AG08395 (cell line): ENCODE data around the gene KREMEN1.

Experiments
- DNase-seq: peaks from one replicate; pipeline ENCODE4 v3.0.0; 2012; ENCODE audit warnings: mixed read lengths, low spot score

Gene KREMEN1

DNA sequence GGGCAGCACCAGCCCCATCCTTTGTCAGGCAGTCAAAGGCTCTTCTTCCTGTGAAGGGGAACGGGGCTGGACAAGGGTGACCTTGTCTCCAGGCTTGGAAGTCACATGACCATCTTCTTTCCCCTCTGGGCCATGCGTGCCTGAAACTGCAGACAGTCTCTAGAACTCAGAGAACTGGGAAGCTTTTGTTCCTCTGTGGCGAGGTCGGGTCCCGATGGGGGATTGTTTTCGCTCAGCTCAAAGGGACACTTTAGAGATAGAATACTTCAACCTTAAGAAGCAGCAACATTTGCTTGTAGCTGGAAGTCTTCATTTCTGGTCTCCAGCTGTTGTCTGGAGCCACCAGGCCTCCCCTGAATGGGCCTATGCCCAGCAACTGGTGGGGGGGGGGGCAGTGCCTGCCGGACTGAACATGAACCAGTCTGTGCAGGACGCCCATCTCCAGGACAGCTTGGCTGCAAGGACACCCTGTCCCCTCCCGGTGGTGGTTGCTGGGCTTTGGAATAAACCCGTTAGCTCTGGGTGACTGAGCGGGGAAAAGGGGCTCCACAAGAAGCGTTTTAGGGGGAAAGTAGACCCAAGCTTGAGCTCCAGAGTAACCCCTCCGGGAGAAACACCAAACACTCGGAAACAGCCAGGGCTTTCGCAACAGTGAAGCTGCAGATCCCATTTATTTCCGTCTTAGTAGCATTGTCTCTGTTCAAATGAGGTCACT, 77.2 kb downstream of the KREMEN1 start:
- DNase-seq: no peak

DNA sequence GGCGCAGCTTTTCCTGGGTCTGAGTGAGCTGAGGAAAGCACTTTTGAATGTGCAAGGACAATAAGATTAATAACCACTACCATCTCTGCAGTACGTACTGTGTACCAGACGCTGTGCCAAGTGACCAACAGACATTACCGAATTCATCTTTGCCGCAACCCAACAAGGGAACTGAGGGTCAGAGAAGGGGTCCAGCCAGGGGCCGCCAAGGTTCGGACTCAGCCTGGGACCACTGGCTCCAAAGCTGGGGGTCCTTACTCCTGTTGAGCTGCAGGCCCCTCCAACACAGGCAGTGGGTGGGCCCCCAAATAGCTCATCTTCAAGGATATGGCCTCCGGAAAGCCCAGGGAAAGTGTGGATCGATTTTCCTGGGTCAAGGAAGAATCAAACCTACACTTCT, 77.9 kb downstream of the KREMEN1 start:
- DNase-seq: no peak

DNA sequence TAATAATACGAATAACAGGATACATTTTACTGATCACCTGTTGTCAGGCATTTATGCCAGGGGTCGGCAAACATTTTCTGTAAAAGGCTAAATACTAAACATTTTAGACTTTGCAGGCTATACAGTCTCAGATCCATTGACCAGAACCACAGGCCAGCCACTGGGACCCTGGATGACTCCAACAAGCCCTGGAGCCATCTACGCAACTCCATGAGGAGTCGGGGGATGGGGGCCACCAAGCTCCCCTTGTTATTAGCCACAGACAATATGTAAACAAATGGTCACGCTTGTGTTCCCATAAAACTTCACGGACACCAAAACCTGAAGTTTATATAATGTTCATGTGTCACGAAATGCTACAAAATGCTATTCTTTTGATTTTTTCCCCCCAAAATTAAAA, 78.5 kb downstream of the KREMEN1 start:
- DNase-seq: no peak

DNA sequence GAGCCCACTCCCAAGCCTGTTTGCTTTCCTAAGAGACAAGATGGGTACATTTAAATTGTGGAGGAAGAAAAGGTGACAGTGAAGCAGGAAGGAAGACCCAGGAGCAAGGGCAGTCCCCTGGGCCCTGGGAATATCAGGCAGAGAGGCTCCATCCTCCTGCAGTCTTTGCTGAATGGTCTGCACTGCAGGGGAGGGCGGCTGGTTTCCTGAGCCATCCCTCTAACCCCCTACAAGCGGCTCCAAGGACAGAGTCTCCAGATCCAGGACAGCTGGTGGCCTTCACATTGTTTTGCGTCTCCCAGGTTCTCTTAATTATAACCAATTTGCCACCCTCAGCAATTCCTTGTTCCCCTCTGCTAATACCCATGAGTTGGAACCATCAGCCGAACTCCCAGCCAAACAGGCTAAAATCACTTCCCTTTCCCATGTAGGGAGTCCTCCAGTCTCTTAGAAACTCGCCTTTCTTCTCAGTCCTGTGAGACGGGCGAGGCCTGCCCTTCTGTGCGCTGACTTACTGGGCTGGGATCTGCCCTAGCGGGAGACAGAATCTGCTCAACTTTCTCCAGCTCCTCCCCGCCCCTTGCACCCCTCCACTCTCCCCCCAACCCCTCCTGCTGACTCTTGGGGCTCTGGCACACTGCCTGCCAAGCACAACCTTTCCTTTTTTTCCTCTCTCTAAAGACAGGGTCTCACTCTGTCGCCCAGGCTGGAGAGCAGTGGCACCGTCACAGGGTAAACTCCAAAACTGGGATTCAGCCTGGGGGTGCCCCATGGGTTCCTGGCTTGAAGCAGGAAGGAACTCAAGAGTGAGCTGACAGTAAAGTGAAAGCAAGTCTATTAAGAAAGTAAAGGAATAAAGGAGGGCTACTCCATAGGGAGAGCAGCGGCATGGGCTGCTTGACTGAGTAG, 79.5 kb downstream of the KREMEN1 start:
- DNase-seq: no peak

DNA sequence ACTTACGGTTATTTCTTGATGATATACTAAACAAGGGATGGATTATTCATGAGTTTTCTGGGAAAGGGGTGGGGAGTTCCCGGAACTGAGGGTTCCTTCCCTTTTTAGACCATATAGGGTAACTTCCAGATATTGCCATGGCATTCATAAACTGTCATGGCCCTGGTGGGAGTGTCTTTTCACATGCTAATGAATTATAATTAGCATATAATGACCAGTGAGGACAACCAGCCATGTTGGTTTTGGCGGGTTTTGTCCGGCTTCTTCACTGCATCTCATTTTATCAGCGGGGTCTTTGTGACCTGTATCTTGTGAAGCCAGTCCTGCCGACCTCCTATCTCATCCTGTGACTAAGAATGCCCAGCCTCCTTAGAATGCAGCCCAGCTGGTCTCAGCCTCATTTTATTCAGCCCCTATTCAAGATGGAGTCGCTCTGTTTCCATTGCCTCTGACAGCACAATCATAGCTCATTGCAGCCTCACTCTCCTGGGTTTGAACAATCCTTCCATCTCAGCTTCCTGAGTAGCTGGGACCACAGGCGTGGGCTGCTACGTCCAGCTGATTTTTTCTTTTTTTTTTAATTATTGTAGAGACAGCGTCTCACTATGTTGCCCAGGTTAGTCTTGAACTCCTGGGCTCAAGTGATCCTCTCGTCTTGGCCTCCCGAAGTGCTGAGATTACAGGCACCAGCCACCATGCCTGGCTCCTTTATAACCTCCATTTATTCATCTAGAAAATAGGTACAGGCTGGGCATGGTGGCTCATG, 80.3 kb downstream of the KREMEN1 start:
- DNase-seq: no peak

DNA sequence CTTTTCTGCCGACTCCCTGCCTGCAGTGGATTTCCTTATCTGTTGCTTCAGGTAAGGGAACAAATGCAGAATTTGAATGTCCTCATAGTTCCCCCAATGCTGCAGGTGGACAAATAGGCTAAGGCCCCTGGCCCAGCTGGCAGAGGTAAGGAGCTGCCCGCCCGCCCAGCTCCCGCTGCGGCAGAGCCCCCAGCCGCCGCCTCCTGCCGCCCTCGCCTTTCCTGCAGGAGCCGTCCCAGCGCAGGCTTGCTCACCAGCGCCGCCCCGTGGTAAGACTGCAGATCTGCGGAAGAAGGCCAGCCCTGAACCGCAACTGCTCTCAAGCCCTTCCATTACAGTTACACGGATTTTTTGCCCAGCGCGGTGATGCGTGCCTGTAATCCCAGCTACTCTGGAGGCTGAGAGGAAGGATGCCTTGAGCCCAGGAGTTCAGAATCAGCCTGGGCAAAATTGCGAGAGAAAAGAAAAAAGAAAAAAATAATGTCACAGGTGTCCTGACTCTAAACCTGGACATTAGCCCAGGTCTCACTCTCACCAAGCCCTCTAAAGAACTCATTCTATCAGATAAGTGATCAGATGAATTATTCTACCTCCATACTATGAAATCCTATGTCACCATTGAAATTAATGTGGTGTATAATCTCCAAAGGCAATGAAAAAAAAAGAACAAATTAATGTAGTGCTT, 81.7 kb downstream of the KREMEN1 start:
- DNase-seq: peak; percentile 83

DNA sequence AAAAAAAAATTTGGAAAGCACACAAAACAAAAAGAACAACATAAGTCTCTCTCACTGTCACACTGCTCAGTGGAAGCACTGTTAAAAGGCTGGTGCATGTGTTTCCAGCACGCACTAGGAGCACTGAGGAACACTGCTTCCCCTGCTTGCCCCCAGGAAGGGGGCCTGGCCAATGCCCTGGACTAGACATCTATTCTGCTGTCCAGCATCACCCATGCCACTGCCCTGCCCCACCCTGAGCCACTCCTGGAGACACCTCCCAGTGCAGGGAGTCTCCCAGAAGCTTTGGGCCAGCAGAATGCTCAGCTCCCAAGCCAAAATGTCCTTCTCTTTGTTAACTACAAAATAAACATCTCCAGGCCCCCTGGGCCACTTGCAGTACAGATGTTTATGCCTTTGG, 83.1 kb downstream of the KREMEN1 start:
- no peak for DNase-seq

DNA sequence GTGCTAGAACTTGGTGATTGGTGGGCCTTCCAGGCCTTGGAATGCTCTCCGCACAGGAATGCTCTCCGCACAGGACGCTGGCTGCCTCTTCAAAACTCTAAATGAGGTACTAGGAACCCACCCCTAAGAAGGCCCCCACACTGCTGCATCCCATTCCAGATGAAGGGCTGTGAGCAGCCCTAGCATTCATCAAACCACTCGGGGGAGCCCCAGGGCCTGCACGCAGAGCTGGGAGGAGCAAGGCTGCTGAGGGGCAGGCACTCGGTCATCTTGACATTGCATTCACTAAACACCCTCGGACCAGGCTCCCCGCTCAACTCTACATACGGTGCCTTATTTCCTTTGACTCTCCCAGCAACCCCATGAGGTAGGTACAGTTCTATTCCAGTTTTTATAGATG, 83.7 kb downstream of the KREMEN1 start:
- DNase-seq: peak; percentile 25

DNA sequence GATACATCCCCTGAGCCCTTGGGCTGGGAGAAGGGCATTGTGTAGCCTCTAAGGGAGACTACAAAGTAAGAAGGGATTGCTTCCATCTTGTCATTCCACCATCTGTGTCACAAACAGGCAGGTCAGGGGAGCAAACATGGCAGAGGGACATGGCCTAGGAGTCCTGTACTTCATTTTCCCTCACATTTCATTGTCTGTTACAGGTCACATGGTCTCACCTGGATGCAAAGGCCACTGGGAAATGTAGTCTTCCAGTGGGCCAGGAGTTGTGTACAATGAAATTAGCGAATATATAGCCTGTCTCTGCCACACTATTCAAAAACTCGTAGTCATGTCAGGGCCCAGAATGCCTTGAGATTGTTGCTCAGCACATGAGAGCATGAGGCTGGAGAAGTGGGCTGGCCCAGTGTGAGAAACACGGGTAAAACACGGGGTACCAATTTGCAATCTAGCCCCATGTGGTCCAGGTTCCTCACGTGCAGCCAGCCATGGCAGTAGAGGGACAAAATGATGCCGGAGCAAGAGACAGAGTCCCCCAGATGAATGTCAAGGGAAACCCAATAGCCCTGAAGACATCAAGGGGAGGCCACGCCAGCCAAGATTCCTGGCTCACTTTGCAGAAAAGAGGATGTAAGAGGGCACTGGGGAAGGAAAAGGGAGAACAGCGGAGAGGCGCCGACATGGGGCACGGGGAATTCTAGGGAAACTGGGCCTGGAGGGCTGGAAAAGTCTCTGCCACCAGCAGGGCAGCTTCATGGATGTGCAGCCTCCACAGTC, 85.1 kb downstream of the KREMEN1 start:
- DNase-seq: no peak

DNA sequence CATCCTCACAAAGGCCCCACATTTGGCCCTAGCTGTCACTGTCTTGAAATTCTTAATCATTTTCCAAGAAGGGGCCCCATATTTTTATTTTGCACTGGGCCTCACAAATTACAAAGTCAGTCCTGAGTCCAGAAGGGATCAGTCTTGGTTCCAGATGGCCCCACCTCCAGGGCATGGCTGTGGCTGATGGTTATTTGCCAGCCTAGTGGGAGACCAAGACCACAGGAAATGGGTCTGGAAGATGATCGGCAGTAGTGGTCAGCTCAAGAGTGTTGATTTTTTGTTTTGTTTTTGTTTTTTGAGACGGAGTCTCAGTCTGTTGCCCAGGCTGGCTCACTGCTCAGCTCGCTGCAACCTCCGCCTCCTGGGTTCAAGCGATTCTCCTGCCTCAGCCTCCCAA, 85.7 kb downstream of the KREMEN1 start:
- DNase-seq: no peak

DNA sequence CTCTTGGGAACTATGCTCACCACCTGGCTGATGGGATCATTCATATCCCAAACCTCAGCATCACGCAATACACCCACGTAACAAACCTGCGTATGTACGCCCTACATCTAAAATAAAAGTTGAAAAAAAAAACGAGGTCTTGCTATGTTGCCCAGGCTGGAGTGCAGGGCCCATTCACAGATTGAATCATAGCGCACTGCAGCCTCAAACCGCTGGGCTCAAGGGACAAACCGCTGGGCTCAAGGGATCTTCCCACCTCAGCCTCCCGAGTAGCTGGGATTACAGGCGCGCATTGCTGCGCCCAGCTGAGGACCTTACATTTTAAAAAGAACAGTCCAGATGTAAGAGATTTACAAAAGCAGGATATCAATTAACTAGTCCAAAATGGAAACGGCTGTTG, 91.0 kb downstream of the KREMEN1 start:
- no peak for DNase-seq

DNA sequence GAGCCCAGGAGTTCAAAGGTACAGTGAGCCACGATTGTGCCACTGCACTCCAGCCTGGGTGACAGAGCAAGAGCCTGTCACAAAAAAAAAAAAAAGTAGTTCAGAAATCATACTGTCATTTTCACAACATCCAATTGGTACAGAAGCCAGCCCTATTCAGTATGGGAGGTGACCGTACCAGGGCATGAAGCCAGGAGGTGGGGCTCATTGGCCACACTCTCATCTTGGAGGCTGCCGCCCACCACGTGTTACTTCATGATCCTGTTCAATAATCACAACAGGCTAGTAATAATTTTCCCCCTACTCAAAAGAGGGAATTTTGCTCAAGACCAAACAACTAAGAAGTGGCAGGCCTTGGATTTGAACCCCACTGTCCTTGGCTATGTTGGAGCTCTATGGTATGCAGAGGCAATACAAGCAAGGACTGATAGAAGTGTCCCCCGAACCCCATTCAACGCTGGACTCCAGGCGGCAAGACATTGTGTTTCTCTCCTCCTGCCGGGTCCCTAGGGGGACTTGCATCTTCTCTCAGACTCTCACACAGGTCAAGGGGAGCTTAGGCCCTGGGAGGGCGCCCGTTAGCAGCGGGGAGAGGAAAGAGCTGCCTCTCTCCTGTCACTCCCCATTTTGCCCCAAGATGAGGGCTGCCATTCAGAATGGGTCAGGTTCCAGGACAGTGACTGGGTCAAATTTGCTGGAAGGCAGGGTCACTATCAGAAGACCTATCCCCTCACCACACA, 92.7 kb downstream of the KREMEN1 start:
- DNase-seq: no peak

DNA sequence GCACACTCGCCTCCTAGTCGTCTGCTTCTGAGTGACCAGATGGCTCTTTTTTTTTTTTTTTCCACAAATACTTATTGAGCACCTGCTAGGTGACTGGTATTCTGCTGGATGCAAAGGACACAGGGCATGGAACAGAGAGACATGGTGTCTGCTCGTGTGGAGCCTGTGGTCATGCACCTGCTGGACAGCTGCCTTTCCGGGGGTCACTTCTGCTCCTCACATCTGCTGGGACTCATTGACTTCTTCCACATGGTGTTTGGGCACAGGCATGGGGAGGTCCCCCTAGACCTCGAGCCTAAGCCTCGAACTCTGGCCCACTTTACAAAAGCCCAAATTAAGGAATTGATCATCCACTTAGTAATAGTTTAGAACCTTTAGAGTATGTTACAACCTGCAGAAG, 93.3 kb downstream of the KREMEN1 start:
- DNase-seq: no peak

DNA sequence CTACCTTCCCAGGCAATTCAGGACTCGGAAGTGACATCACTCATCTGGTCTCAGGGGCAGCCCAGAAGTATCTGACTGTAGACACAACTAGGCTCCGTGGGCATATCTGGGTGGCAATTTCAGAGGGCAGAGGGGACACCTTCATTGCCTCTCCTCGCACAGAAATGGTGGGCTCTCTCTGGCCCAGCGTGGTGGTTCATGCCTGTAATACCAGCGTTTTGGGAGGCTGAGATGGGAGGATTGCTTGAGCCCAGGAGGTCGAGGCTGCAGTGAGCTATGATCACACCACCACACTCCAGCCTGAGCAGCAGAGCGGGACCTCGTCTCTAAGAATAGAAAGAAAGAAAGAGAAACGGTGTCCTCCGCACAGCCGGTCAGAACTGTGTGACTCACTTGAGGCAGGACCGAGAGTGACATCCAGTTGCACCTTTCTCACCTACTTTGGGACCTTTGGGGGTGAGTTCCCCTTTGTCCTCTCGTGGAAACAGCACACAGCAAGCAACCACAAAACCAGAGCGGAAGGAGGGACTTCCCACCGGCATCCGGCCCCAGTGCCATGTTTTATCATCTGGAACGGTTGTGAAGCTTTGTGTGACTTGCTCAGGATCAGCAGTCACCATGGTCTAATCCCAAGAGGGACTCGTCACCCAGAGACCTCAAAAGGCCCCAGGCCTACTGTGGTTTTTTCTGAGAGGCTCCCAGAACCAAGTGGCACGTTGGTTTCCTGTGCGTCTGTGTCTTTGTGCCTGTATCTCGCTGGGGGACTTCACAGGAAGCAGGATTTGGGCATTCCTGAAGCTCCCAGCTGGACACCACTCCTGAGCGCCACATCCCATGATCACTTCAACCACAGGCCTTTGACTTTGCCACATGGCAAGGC, 94.4 kb downstream of the KREMEN1 start:
- no peak for DNase-seq

DNA sequence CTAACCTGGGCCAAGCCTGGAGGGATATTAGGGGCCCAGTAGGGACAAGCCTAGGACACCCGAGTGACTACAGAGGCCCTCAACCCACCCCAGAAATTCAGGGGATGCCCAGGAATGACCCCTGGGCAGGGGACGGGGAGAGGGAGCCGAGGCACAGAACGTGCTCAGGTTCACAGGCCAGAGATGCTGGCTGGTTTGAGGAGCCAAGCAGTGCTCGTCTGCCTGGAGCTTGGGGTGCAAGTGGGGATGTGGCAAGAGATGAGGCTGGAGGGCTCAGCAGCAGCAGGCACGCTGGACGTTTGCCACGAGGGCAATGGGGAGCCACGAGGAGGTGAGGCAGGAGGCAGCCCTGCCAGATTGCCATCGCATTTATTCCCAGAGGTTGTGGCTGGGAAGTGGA, 98.9 kb downstream of the KREMEN1 start:
- DNase-seq: no peak

DNA sequence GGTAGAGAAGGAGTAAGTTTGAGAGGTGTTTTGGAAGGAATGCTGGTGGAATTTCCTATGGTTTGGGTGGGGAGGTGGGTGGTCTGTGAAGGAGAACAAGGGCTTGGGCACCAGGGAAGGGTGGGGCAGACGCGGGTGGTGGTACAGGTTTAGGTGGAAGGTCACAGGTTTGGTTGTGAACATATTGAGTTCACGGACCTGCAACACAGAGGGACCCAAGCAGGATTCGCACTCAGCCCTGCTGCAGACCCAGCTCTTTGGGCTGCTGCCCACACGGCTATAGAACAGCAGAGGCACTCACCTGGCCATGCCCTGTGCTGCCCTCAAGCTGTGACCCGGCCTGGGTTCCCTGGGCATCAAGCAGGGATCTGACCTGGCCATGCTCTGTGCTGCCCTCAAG, 99.4 kb downstream of the KREMEN1 start:
- DNase-seq: no peak

DNA sequence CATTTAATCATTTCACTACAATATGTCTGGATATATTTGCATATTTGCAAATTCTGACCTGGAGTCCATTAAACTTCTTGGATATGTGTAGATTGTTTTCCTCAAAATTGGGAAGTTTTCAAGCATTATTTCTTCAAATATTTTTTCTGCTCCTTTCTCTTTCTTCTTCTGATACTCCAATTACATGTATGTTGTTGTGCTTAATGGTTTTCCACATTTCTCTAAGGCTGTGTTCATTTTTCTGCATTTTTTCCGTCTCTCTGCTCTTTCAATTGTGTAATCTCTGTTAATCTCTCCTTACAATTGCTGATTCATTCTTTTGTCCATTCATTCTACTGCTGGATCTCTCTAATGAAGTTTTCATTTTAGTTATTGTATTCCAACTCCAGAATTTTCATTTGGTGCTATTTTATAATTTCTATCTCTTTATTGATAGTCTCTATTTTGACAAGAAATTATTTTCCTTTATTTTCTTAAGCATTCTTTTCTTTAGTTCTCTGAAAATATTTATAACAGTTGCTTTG, 102.5 kb downstream of the KREMEN1 start:
- no peak for DNase-seq

DNA sequence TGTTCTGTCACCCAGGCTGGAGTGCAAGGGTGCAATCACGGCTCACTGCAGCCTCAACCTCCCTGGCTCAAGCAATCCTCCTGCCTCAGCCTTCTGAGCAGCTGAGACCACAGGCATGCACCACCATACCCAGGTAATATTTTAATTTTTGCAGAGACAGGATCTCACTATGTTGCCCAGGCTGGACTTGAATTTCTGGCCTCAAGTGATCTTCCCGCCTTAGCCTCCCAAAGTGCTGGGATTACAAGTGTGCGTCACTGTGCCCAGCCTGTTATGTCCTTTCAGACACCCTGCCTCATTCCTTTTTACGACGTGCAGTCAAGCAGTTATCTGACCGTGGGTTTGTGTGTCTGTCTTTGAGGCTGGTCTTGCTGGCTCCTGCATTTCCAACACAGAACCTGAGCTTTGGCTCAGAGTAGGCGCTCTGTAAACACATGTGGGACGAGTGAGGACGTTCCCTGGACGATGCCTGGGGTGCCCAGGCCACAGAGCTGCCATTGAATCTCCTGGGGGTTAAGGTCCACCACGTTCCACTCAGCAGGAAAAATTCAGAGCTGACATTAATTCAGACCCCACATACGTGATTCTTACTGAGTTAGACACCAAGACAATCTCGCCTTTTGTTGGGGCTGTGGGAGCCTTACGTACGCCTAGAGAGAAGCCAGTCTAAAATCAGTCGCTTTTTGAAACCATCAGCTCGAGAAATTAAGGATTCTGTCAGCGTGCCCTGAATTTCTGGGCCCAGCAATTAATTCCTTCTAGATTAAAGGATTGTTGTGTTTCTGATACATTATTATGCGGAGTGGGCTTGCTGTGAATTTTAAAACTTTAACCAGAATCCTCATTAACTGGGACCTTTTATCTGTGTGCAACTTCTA, 111.4 kb downstream of the KREMEN1 start:
- DNase-seq: no peak
